ENCODE data around the gene RASGEF1C.

RASGEF1C gene

GRCh38 chr5:180170810-180171567, 38.0 kb downstream of the RASGEF1C start:
- TF ChIP-seq CTCF (IDR thresholded peaks at IDR 0.05; ENCODE audit: unreplicated experiment in 3 of 3): no peak
- Mint-ChIP-seq H3K27me3 (ENCODE audit: low read depth) (no peaks in the 10 kb centered on the region), H3K4me1 (peaks cover 56% of the 10 kb centered on the region), H3K27ac (no peak overlapping the region), H3K36me3 (ENCODE audit: low read depth) (no peaks in the 10 kb centered on the region), H3K9me3 (no peaks in the 10 kb centered on the region), H3K4me3 (no peak overlapping the region)

GRCh38 chr5:180170106-180170809, 38.8 kb downstream of the RASGEF1C start:
- Mint-ChIP-seq H3K9me3 (no peaks in the 10 kb centered on the region), H3K36me3 (ENCODE audit: low read depth) (no peaks in the 10 kb centered on the region), H3K27me3 (ENCODE audit: low read depth) (no peaks in the 10 kb centered on the region), H3K27ac (peak overlapping the region in 2 of 3 experiments; percentile 55 to 84), H3K4me1 (peaks cover 51% of the 10 kb centered on the region), H3K4me3 (peak overlapping the region; percentile 34 to 51 (median 38))
- TF ChIP-seq CTCF (IDR thresholded peaks at IDR 0.05; ENCODE audit: unreplicated experiment in 3 of 3): no peak

- peaks cover 50% of the 10 kb centered on the region for H3K4me1 Mint-ChIP-seq
- H3K27me3 Mint-ChIP-seq (ENCODE audit: low read depth): no peaks in the 10 kb centered on the region
- peak overlapping the region; percentile 34 to 56 (median 51) for H3K4me3 Mint-ChIP-seq
- peak overlapping the region; percentile 37 to 84 (median 69) for H3K27ac Mint-ChIP-seq
- H3K36me3 Mint-ChIP-seq (ENCODE audit: low read depth): no peaks in the 10 kb centered on the region
- peaks cover 3% of the 10 kb centered on the region for H3K9me3 Mint-ChIP-seq
- TF ChIP-seq CTCF (IDR thresholded peaks at IDR 0.05; ENCODE audit: unreplicated experiment in 3 of 3): no peak
These were observed 39.5 kb downstream of the RASGEF1C start for GRCh38 chr5:180169248-180170105.

- Mint-ChIP-seq H3K9me3 (peaks cover 8% of the 10 kb centered on the region), H3K4me1 (peaks cover 43% of the 10 kb centered on the region), H3K36me3 (ENCODE audit: low read depth) (no peaks in the 10 kb centered on the region), H3K27me3 (ENCODE audit: low read depth) (no peaks in the 10 kb centered on the region), H3K27ac (peak overlapping the region; percentile 65 to 84 (median 68)), H3K4me3 (peak overlapping the region in 1 of 3 experiments; percentile 30)
- TF ChIP-seq CTCF (IDR thresholded peaks at IDR 0.05; ENCODE audit: unreplicated experiment in 3 of 3): no peak
These were observed 40.3 kb downstream of the RASGEF1C start for GRCh38 chr5:180168758-180169157.

GRCh38 chr5:180166176-180166575, 42.8 kb downstream of the RASGEF1C start:
- Mint-ChIP-seq H3K4me3 (no peak overlapping the region), H3K27ac (no peak overlapping the region), H3K9me3 (peaks cover 9% of the 10 kb centered on the region), H3K4me1 (peaks cover 27% of the 10 kb centered on the region), H3K27me3 (ENCODE audit: low read depth) (no peaks in the 10 kb centered on the region), H3K36me3 (ENCODE audit: low read depth) (no peaks in the 10 kb centered on the region)
- no peak for TF ChIP-seq CTCF (IDR thresholded peaks at IDR 0.05; ENCODE audit: unreplicated experiment in 3 of 3)
